Suppressor macrophage (primary cell): ENCODE results near the gene ESRRB.

Experiments used
- DNase-seq, 4 experiments: peaks; one replicate each; pipeline ENCODE4 v3.0.0-alpha.2; 2020 to 2022

The ESRRB gene

GRCh38 chr14:76407449-76408150, 31.7 kb downstream of the ESRRB start:
- no peak for DNase-seq

- no peak for DNase-seq
Measured at GRCh38 chr14:76408877-76409276, 32.9 kb downstream of the ESRRB start.

GRCh38 chr14:76412501-76412900, 36.6 kb downstream of the ESRRB start:
- no peak for DNase-seq

GRCh38 chr14:76413106-76413961, 37.4 kb downstream of the ESRRB start:
- DNase-seq = no peak

- DNase-seq = no peak
Measured at GRCh38 chr14:76413962-76414600, 38.1 kb downstream of the ESRRB start.

- DNase-seq = no peak
Measured at GRCh38 chr14:76419399-76419798, 43.5 kb downstream of the ESRRB start.

GRCh38 chr14:76420827-76421226, 44.9 kb downstream of the ESRRB start:
- no peak for DNase-seq

GRCh38 chr14:76421662-76422061, 45.7 kb downstream of the ESRRB start:
- no peak for DNase-seq

- DNase-seq = no peak
Measured at GRCh38 chr14:76422662-76423061, 46.7 kb downstream of the ESRRB start.

GRCh38 chr14:76423534-76423933, 47.6 kb downstream of the ESRRB start:
- DNase-seq = no peak

- DNase-seq = no peak
Measured at GRCh38 chr14:76424359-76424758, 48.4 kb downstream of the ESRRB start.

- DNase-seq = no peak
Measured at GRCh38 chr14:76426161-76426696, 50.3 kb downstream of the ESRRB start.

- no peak for DNase-seq
Measured at GRCh38 chr14:76428611-76429010, 52.7 kb downstream of the ESRRB start.

- no peak for DNase-seq
Measured at GRCh38 chr14:76430017-76430416, 54.1 kb downstream of the ESRRB start.

- DNase-seq = no peak
Measured at GRCh38 chr14:76430475-76430980, 54.6 kb downstream of the ESRRB start.

GRCh38 chr14:76431538-76431937, 55.6 kb downstream of the ESRRB start:
- DNase-seq = no peak

GRCh38 chr14:76432827-76433752, 57.2 kb downstream of the ESRRB start:
- DNase-seq = no peak

GRCh38 chr14:76434220-76434619, 58.3 kb downstream of the ESRRB start:
- no peak for DNase-seq

- DNase-seq = no peak
Measured at GRCh38 chr14:76439237-76439775, 63.4 kb downstream of the ESRRB start.

GRCh38 chr14:76446486-76446885, 70.5 kb downstream of the ESRRB start:
- no peak for DNase-seq

- peak in 3 of 4 experiments; percentile 3 to 5 (median 4) for DNase-seq
Measured at GRCh38 chr14:76446921-76447320, 71.0 kb downstream of the ESRRB start.

GRCh38 chr14:76450476-76450875, 74.5 kb downstream of the ESRRB start:
- DNase-seq = no peak
